ENCODE measurements around the gene C12orf50. TPM values are rescaled to one million over a fixed set of nuclear protein-coding genes. Genes with fewer than 3 reads are reported as not detected.
A peak's percentile ranks its signal among the peaks of the same experiment; 100 is the strongest.
"Not testable (repeated sequence)": the region's sequence is repeated elsewhere in the genome, so short reads cannot be mapped to it uniquely, and the experiment has no call there.

Gene C12orf50
- total RNA-seq, 1 experiment from 2014 or later = not detected

DNA sequence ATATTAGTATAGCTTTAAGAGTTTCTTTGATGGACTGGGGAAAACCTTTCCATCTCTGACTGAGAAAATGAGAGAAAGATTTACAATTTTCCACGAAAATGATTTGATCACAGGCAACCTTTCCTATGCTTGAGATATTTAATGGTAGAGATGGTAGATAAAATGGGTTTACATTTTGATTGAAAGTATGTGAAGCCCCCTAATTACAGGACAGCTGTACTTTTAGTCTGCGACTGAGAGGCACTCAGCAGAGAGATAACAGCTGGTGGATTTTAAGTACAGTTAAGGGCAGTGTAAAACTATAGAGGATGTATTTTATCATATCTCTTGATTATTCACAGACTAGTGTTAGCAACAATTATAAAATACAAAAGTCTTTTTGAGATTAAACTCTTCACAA lies 40.7 kb downstream of the C12orf50 start:
- DNase-seq (ENCODE audit: low read depth) = no peak

DNA sequence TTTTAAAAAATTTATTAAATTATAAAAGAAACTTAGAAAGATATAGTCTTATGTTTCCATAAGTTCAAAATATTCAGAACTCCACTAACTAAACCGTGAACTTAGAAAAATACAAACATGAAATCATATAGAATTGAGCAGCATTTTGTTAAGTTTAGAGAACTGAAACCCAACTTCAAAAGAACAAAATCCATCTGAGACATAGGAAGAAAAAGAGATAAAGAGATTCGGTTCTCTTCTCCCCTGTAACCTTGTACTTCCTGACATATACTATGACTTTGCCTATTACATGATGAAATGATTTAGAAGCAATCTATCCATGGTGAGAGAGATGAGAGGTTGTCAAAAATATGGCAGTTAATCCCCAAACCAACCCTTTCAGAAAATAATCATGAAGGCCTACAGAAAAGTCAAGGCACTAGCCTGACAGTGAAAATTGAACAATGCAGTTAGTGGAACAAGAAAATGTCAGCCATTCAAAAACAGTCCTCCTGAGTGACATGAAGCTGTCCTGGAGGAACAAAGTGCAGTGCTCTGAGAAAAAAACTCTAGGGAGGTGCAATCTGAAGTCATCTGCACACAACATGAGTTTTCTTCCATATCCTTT lies 44.0 kb downstream of the C12orf50 start:
- DNase-seq (ENCODE audit: low read depth) = no peak

DNA sequence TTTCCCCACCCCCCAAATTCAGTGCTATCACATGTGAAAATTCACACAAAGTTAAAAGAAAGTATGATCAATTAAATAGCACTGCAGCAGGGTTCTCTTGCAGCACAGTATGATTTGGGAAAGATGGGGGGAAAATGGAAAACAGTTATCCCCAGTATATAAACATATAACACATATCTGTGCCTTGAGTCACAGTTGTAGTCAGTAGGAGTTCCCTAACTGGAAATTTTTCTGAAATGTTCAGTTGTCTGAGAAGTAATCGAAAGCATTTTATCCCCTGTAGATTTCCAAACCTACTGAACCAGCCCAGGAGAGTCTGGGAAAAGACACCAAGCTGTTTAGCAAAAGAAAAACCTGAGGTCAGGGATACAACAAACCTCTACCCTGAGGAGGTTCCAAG lies 47.0 kb downstream of the C12orf50 start:
- DNase-seq (ENCODE audit: low read depth) = no peak

DNA sequence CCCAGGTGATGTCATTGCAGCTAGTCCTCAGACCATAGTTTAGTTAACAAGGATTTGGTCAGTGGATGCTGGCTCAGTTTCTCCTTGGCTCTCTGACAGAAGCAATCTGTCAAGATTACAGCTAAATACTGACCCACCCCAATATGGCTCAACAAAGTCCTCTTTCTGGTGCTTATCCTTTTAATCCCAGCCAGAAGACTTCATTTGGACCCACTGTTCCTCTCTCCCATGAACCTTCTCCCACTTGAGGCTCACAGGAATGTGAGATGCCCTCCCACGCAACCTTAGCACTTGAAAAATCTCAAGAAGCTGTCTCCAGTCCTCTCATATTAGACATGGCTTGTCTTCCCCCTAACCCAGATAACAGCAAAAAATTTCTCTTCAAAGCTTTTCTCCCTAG lies 47.7 kb downstream of the C12orf50 start:
- DNase-seq (ENCODE audit: low read depth) = no peak

DNA sequence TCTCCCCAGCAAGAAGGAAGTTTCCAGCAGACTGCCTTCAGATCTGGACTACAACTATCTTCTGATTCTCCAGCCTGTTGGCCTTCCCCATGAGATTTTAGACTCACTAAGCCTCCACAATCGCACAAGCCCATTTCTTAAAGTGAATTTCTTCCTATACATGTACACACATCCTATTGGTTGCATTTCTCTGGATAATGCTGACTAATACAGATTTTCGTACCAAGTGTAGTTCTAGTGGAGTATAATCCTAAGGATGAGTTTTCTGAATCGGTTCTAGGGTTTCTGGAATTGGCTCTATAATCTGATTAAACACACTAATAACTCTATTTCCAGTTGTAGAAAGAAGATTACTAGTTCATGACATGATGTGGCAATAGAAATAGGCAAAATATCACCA lies 53.3 kb downstream of the C12orf50 start:
- no peak for DNase-seq (ENCODE audit: low read depth)

DNA sequence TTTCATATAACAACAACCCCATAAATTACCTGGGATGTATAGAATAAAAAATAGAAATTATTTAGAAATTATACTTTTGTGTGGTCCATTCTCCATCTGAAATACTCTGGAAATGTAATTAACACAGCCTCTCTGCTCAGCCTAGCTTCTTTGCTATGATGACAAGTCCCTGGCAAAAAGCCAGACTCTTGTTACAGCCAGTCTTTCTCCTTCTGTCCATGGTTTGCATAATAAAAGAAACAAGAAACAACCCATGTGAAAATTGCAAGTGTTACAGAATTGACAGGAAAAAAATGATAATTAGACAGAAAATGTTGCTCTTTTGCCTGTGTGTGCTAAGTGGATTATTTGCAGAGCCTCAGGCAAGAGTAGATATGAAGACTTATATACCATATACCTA lies 61.3 kb downstream of the C12orf50 start:
- DNase-seq (ENCODE audit: low read depth) = no peak

DNA sequence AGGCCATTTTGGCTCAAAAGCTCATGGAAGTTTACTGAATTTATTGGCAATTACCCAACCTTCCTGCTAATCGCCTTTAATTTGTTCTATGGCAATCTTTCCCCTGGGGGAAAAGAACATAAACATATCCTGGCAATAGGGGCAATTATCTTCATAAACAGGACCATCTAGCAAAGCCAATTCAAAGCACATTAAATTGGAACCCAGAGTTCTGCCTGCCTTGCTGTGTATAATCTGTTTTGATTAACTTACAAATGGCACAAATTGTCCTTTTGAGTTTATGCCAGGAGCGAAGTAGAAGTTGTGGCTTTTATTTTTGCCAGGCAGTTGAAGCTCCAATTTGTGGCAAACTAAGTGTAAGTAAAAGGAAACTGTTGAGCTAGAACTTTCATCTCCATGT lies 68.6 kb downstream of the C12orf50 start:
- no peak for DNase-seq (ENCODE audit: low read depth)

DNA sequence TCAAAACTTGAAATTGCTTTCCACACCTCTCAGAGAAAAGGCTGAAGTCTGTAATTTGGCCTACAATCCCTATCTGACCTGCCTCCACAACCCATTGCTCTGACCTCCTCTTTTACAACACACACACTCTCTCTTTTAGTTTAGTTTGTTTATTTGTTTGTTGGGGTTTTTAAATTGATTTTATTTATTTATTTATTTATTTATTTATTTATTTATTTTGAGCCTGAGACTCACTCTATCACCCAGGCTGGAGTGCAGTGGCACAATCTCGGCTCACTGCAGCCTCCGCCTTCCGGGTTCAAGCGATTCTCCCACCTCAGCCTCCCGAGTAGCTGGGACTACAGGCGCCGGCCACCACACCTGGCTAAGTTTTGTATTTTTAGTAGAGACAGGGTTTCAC lies 75.2 kb downstream of the C12orf50 start:
- DNase-seq (ENCODE audit: low read depth) = not testable (repeated sequence)

DNA sequence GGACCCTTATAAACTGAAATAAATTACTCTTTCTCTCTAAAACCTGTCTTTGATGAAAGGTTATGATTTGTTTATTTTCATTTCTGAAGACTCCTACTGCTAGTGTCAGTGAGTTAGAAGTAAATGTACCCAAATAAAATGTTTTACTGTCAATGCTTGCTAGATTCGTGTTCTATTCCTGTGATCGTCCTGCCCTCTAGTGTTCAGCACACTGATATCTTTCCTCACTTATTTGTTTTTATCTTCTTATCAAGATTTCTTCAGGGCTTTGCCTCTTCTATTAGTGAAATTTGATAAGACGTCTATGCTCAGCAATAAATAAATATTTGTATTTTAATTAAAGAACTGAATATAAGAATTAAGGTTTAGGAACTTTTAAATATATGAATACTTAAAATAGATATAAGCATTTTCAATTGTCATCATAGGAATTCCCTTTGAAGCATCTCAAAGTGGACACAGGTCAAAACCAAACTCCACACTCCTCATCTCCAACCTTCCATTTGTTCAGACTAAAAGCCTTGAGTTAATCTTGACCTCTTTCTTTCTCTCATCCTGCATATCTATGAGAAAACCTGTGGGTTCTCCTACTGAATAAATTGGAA lies 75.8 kb downstream of the C12orf50 start:
- DNase-seq (ENCODE audit: low read depth) = peak; percentile 10

DNA sequence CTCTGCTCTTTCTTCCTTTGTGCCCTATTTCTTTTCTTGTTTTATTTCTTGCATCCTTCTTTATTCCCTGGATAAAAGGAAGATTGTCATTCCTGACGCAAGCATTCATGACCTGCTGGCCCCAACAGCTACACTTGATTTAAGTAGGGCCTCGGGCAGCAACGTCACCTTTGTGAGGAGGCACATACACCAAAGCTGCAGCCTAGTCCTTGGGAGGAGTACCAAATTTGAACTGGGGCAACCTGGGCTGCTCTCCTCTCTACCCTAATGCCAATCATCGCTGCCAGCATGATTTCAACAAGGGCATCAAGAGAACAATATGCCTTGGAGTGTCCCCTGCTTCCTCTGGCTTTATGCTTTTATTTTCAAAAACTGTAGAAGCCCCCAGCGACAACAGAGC lies 76.4 kb downstream of the C12orf50 start:
- no peak for DNase-seq (ENCODE audit: low read depth)

DNA sequence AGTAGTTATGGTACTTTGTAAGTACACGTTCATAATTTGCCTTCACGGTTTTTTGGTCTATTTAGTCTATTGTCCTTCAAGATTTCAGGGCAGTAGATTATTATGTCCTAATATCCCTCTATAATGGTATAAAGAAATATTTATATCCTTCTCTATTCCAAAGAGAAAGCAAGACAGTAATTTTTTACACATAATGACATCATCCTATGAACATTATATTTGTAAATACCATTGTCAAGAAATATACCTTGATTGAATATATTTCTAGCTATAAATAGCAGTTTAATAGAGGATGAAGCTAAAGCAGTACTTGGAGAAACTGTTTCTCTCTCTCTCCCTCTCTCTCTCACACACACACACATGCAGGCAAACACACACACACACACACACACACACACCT lies 77.0 kb downstream of the C12orf50 start:
- DNase-seq (ENCODE audit: low read depth) = no peak

DNA sequence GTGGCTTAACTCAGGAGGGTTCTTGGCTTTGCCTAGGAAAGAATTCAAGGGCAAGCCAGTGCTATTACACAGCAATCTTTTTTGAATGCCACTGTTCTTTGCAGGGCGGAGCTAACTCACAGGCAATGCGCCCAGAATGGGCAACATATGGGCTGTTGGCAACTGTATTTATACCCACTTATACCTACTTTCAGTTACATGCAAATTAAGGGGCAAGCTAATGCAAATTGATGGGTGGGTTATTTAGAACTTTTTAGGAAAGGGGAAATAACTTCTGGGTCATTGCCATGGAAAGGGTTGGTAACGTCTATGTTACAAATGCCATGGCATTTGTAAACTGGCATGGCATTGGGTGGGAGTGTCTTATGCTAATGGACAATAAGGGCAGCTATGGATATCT lies 85.4 kb downstream of the C12orf50 start:
- no peak for DNase-seq (ENCODE audit: low read depth)

DNA sequence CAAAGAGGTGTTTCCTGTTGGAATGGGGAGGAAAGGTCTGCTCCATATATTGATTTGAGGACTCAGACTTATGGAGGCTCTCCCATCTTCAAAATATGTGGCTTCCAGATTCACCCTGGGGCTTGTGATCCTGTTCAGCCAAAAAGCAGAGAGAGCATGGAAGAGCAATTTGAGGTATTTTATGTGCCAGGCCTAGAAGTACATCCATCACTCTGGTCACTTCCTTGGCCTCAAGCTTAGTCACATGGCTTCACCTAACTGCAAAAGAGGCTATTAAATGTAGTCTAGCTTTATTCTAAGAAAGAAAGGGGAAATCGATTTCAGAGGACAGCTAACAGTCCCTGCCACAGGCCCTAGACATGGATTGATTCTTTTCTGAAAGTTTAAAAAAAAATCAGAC lies 86.2 kb downstream of the C12orf50 start:
- DNase-seq (ENCODE audit: low read depth) = no peak

DNA sequence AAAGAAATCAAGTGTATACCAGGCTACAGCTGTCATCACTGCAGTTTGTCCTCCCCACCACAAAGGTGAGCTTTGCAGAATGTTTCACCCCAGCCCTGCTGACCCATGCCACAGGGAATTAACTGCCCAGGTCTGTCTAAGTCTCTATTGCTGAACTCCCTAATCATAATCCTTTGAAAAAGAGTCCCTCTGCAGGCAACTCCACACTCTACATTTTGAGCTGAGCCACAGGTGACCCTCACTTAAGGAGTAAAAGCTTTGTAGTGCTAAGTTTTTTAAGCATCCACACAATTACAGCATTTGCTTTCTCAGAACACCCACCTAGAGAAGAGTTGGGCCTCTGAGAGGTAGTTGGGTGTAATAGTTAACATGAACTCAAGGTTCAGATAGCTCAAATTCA lies 90.0 kb downstream of the C12orf50 start:
- DNase-seq (ENCODE audit: low read depth) = no peak

DNA sequence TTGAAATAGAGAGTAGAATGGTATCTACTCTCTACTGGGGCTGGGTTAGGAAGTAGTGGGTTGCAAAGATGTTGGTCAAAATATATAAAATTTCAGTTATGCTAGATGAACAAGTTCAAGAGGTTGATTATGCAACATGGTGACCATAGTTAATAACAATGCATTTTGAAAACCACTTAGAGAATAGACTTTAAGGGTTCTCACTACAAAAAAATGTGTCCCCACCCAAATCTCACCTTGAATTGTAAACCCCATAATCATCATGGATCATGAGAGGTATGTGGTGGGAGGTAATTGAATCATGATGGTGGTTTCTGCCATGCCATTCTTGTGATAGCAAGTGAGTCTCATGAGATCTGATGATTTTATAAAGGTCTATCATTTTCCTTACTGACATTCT lies 94.0 kb downstream of the C12orf50 start:
- DNase-seq (ENCODE audit: low read depth) = no peak

DNA sequence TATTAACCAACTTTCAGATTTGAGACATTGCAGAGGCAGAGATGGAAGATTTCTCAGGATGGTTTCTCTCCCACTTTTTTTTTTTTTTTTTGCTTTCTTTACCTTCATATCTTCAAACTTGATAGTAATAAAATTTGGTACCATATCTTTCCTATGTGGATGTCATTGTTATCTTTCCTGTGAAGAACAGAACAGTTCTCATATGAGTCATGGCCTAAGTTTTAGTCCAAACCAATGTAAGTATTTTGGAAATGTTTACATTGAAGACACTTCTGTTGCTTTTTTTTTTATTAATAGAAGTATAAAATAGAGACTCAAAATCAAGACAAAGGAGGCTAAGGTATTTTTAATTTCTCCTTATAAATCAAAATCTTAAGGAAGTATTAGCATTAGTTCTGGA lies 95.2 kb downstream of the C12orf50 start:
- DNase-seq (ENCODE audit: low read depth) = no peak

DNA sequence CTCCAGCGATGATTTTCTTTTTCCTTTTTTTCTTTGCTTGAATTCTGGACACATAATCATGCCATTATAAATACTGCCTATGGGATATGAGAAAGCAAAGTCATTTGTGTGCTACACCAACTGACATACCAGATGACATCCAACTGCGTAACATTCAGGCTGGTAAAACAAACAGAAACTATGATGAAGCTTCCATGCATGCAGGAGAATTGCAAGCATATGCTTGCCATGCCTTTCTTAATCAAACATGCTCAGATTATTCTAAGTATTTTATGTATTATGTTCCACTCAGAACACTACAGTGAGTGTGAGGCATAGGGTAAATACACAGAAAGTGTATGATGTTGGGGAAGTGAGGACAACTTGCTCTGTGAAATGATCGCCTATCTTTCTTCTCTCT lies 97.4 kb downstream of the C12orf50 start:
- no peak for DNase-seq (ENCODE audit: low read depth)

DNA sequence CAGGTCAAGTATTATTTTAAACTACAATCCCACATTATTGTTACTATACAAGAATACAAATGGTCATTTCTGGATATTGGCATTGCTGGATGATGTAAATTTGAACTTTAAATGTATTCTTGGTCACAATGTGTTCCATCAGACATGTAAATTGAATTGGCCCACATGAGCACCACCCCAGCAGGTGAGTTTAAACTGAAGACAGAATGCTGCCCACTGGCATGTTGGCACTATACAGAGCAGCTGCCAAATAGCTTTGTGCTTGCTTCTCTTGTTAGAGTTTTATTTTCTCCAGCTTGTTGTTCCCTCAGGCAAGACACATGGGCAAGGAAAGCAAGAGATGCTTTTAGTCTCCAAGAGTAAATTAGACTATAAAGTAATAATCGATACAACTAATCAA lies 98.6 kb downstream of the C12orf50 start:
- DNase-seq (ENCODE audit: low read depth) = no peak

Other genes starting within 250 kb of the C12orf50 start
- 8.9 and 16.3 TPM in 2 replicates for gene CEP290, start 112.7 kb upstream of the C12orf50 start, total RNA-seq (2014; rRNA removed; shearing (Covaris generic))
- gene TMTC3, start 112.9 kb upstream of the C12orf50 start, total RNA-seq (2014; rRNA removed; shearing (Covaris generic)) = 33.7 and 40.6 TPM in 2 replicates